ENCODE measurements around the gene SNX9. TPM values are rescaled to one million over a fixed set of nuclear protein-coding genes. Genes with fewer than 3 reads are reported as not detected.
"Not testable (repeated sequence)": the region's sequence is repeated elsewhere in the genome, so short reads cannot be mapped to it uniquely, and the experiment has no call there.

SNX9 gene
- polyA plus RNA-seq, 1 donor = 44.6 TPM

DNA sequence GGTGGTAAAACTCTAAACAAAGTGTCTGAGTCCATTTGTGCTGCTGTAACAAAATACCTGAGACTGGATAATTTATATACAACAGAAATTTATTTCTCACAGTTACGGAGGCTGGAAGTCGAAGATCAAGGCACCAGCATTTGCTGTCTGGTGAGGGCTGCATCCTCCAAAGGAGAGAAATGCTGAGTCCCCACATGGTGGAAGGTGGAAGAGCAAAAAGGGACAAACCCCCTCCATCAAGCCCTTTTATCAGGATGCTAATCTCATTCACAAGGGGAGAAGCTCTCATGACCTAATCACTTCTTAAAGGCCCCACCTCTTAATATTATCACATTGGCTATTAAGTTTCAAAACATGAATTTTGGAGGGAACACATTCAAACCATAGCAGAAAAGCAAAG is 102.7 kb downstream of the SNX9 start:
- Histone ChIP-seq H3K36me3 (ENCODE audit: control insufficient read depth, insufficient read depth, low read length) (peaks cover 70% of the 10 kb centered on the region), H3K4me1 (ENCODE audit: control insufficient read depth, insufficient read depth, low read length) (no peaks in the 10 kb centered on the region), H3K27ac (ENCODE audit: low read length) (no peak overlapping the region), H3K4me3 (ENCODE audit: low read length) (no peak overlapping the region), H3K9me3 (ENCODE audit: control insufficient read depth, low read depth, low read length) (no peaks in the 10 kb centered on the region), H3K27me3 (ENCODE audit: control insufficient read depth, insufficient read depth, low read length) (no peaks in the 10 kb centered on the region)
- no peak for DNase-seq
- no CpG with 5 or more reads among the region's 2 CpGs for WGBS (ENCODE audit: insufficient coverage, low lambda C conversion rate)

DNA sequence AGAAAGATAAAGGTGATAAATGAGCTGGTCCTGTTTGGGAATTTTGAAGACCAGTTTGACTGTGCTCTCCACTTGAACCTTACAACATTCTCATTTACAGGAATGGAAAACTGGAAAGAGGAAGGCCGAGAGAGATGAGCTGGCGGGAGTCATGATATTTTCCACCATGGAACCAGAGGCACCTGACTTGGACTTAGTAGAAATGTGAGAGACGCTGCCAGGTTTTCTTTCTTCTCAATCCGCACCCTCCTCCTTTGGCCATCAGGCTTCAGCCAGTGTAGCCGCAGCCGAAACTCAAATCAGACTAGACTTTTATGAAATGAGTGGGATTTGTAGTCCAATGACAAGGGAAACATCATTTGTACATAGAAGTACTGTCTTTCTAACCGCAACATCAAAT is 104.0 kb downstream of the SNX9 start:
- no peaks in the 10 kb centered on the region for H3K4me1 ChIP-seq (ENCODE audit: control insufficient read depth, insufficient read depth, low read length)
- H3K27ac ChIP-seq (ENCODE audit: low read length) = no peak overlapping the region
- no peak overlapping the region for H3K4me3 ChIP-seq (ENCODE audit: low read length)
- no peaks in the 10 kb centered on the region for H3K9me3 ChIP-seq (ENCODE audit: control insufficient read depth, low read depth, low read length)
- WGBS (ENCODE audit: insufficient coverage, low lambda C conversion rate) = no CpG with 5 or more reads among the region's 7 CpGs
- DNase-seq = no peak
- H3K27me3 ChIP-seq (ENCODE audit: control insufficient read depth, insufficient read depth, low read length) = no peaks in the 10 kb centered on the region
- peaks cover 69% of the 10 kb centered on the region for H3K36me3 ChIP-seq (ENCODE audit: control insufficient read depth, insufficient read depth, low read length)

DNA sequence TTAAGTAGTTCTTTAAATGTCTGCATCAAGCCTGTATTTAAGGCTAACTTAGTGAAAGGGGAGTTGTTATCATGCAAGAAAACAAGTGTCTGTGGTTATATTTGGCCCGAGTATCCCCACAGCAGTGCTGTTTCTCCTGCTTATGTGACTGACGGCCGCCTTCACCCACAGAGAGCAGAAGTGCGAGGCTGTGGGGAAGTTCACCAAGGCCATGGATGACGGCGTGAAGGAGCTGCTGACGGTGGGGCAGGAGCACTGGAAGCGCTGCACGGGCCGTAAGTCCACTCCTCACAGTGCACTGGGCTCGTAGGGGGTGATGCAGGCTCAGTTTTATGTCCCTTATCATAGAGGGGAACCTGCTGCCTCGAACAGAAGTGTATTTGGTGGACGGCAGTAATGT is 105.4 kb downstream of the SNX9 start:
- DNase-seq = no peak
- H3K9me3 ChIP-seq (ENCODE audit: control insufficient read depth, low read depth, low read length) = no peaks in the 10 kb centered on the region
- no peak overlapping the region for H3K27ac ChIP-seq (ENCODE audit: low read length)
- H3K4me3 ChIP-seq (ENCODE audit: low read length) = no peak overlapping the region
- H3K36me3 ChIP-seq (ENCODE audit: control insufficient read depth, insufficient read depth, low read length) = peaks cover 74% of the 10 kb centered on the region
- H3K27me3 ChIP-seq (ENCODE audit: control insufficient read depth, insufficient read depth, low read length) = no peaks in the 10 kb centered on the region
- H3K4me1 ChIP-seq (ENCODE audit: control insufficient read depth, insufficient read depth, low read length) = no peaks in the 10 kb centered on the region
- no CpG with 5 or more reads among the region's 13 CpGs for WGBS (ENCODE audit: insufficient coverage, low lambda C conversion rate)

DNA sequence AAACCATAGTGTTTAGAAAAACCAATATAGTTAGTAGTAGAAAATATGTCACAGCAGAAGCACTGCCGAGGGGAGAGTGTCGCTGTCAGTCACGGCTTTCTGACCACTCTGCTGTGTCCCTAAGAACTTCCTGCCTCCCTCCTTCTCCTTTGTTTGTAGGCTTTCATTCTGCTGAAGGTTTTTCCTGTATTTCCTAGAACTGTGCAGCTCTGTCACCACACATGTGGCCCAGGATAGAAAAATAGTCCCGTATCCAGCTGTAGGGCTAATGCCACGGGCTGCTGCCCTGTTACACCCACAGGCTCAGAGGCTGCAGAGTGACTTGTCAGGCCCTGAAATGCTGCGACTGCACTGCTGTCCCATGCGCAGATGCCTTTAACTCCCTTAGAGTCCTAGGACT is 106.0 kb downstream of the SNX9 start:
- Histone ChIP-seq H3K27ac (ENCODE audit: low read length) (no peak overlapping the region), H3K27me3 (ENCODE audit: control insufficient read depth, insufficient read depth, low read length) (no peaks in the 10 kb centered on the region), H3K9me3 (ENCODE audit: control insufficient read depth, low read depth, low read length) (no peaks in the 10 kb centered on the region), H3K4me1 (ENCODE audit: control insufficient read depth, insufficient read depth, low read length) (no peaks in the 10 kb centered on the region), H3K4me3 (ENCODE audit: low read length) (no peak overlapping the region), H3K36me3 (ENCODE audit: control insufficient read depth, insufficient read depth, low read length) (peaks cover 75% of the 10 kb centered on the region)
- no peak for DNase-seq
- no CpG with 5 or more reads among the region's 7 CpGs for WGBS (ENCODE audit: insufficient coverage, low lambda C conversion rate)

DNA sequence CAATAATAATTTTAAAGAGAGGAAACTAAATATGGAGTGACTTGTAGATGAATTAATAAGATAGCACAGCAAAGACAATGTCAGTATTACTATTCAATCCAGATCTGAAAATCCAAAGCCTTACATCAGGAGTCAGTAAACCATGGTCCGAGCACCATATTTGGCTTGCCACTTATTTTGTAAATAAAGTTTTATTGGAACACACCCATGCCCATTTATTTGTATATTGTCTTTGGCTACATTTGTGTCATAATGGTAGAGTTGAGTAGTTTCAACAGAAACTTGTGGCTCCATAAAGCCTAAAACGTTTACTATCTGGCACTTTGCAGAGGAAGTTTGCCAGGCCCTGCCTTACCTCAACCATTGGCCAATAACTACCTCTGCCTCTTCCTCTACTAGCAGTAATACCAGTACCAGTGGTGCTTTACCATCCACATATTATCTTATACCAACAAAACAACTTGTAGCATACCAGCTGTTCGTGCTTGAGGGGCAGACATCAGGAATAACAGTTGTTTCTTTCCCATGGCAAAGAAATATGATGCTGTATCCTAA is 106.8 kb downstream of the SNX9 start:
- 80% methylated on average over 1 of the region's 3 CpGs for whole genome bisulfite sequencing (ENCODE audit: insufficient coverage, low lambda C conversion rate)
- no peaks in the 10 kb centered on the region for H3K27me3 ChIP-seq (ENCODE audit: control insufficient read depth, insufficient read depth, low read length)
- no peaks in the 10 kb centered on the region for H3K9me3 ChIP-seq (ENCODE audit: control insufficient read depth, low read depth, low read length)
- H3K4me3 ChIP-seq (ENCODE audit: low read length) = no peak overlapping the region
- peaks cover 72% of the 10 kb centered on the region for H3K36me3 ChIP-seq (ENCODE audit: control insufficient read depth, insufficient read depth, low read length)
- H3K27ac ChIP-seq (ENCODE audit: low read length) = no peak overlapping the region
- DNase-seq = no peak
- H3K4me1 ChIP-seq (ENCODE audit: control insufficient read depth, insufficient read depth, low read length) = no peaks in the 10 kb centered on the region

DNA sequence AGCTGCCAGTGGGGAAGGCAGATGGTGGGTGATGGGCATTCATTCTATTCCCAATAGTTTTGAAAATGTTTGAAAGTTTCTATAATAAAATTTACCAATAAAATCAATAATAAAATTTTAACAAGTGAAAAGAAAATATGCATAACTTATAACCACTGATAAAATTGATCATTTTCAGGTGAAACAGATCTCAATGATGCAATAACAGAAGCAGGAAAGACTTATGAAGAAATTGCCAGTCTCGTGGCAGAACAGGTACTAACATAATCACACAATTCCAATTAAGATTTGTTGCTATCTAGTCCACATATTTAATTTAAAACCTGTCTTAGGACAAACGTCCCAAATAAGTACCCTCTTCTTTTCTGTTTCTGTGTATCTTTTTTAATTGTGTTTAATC is 112.7 kb downstream of the SNX9 start:
- WGBS (ENCODE audit: insufficient coverage, low lambda C conversion rate) = 90% methylated on average over 2 of the region's 2 CpGs
- H3K27ac ChIP-seq (ENCODE audit: low read length) = no peak overlapping the region
- no peaks in the 10 kb centered on the region for H3K9me3 ChIP-seq (ENCODE audit: control insufficient read depth, low read depth, low read length)
- DNase-seq = no peak
- H3K27me3 ChIP-seq (ENCODE audit: control insufficient read depth, insufficient read depth, low read length) = no peaks in the 10 kb centered on the region
- peaks cover 3% of the 10 kb centered on the region for H3K4me1 ChIP-seq (ENCODE audit: control insufficient read depth, insufficient read depth, low read length)
- H3K36me3 ChIP-seq (ENCODE audit: control insufficient read depth, insufficient read depth, low read length) = peaks cover 74% of the 10 kb centered on the region
- no peak overlapping the region for H3K4me3 ChIP-seq (ENCODE audit: low read length)

DNA sequence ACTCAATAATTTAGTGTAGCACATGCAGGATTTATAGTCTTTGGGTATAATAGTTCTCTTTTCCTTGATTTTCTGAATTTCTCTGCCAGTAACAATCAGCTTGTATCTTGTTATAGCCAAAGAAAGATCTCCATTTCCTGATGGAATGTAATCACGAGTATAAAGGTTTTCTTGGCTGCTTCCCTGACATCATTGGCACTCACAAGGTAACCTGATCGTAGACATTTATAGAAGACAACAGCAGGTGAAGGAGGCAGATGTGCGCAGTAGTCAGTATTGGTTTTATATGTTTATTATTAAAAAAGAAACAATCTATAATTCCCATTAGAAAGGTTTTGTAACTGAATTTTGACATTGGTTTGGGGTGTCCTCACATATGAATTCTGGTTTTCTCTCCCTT is 114.3 kb downstream of the SNX9 start:
- H3K27me3 ChIP-seq (ENCODE audit: control insufficient read depth, insufficient read depth, low read length) = no peaks in the 10 kb centered on the region
- DNase-seq = no peak
- H3K4me1 ChIP-seq (ENCODE audit: control insufficient read depth, insufficient read depth, low read length) = peaks cover 3% of the 10 kb centered on the region
- no peak overlapping the region for H3K27ac ChIP-seq (ENCODE audit: low read length)
- no peaks in the 10 kb centered on the region for H3K9me3 ChIP-seq (ENCODE audit: control insufficient read depth, low read depth, low read length)
- 100% methylated on average over 1 of the region's 3 CpGs for WGBS (ENCODE audit: insufficient coverage, low lambda C conversion rate)
- no peak overlapping the region for H3K4me3 ChIP-seq (ENCODE audit: low read length)
- peaks cover 74% of the 10 kb centered on the region for H3K36me3 ChIP-seq (ENCODE audit: control insufficient read depth, insufficient read depth, low read length)

DNA sequence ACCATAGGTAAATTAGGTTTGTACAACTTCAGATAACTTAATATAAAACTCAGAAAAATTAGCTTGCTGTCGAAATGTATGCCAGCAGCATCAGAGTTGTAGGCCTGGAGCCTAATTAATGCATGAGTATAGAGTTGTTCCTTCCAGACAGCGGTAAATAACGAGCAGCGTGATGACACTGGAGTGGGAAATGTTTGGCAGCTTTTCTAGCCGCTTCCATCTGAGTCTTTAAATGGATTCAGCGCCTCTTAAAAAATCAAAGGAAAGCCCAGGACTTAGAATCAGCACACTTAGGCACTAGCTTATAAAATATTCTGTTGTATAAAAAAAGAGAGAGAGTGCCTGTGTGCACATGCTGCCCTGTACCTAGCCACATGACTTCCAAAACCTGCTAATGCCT is 114.9 kb downstream of the SNX9 start:
- no peak for DNase-seq
- Histone ChIP-seq H3K4me1 (ENCODE audit: control insufficient read depth, insufficient read depth, low read length) (peaks cover 3% of the 10 kb centered on the region), H3K27me3 (ENCODE audit: control insufficient read depth, insufficient read depth, low read length) (no peaks in the 10 kb centered on the region), H3K4me3 (ENCODE audit: low read length) (no peak overlapping the region), H3K27ac (ENCODE audit: low read length) (no peak overlapping the region), H3K36me3 (ENCODE audit: control insufficient read depth, insufficient read depth, low read length) (peaks cover 73% of the 10 kb centered on the region), H3K9me3 (ENCODE audit: control insufficient read depth, low read depth, low read length) (no peaks in the 10 kb centered on the region)
- WGBS (ENCODE audit: insufficient coverage, low lambda C conversion rate) = no CpG with 5 or more reads among the region's 6 CpGs

DNA sequence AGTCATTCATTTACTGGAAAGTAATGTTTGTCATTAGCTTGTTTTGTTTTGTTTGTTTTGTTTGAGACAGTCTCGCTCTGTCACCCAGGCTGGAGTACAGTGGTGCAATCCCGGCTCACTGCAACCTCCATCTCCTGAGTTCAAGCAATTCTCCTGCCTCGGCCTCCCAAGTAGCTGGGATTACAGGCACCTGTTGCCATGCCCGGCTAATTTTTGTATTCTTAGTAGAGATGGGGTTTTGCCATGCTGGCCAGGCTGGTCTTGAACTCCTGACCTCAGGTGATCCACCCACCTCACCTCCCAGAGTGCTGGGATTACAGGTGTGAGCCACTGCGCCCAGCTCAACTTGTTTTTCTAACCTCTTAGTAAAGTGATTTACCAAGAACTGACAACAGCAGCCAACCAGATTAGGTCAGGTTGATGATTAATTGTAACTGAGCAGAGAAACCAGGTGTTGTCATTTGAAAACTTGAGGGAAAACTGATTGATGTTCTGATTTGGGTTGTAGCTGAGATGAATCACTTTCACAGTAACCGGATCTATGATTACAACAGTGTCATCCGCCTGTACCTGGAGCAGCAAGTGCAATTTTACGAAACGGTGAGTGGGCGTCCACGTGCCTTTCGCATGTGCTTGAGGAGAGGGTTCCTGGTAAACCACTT is 117.5 kb downstream of the SNX9 start:
- not testable (repeated sequence) for H3K27me3 ChIP-seq (ENCODE audit: control insufficient read depth, insufficient read depth, low read length); H3K9me3 ChIP-seq (ENCODE audit: control insufficient read depth, low read depth, low read length); H3K4me1 ChIP-seq (ENCODE audit: control insufficient read depth, insufficient read depth, low read length); H3K4me3 ChIP-seq (ENCODE audit: low read length)
- WGBS (ENCODE audit: insufficient coverage, low lambda C conversion rate) = 100% methylated on average over 1 of the region's 12 CpGs
- peak overlapping the region; percentile 28 for H3K27ac ChIP-seq (ENCODE audit: low read length)
- DNase-seq = peak; percentile 63 to 82
- peaks cover 75% of the 10 kb centered on the region for H3K36me3 ChIP-seq (ENCODE audit: control insufficient read depth, insufficient read depth, low read length)

DNA sequence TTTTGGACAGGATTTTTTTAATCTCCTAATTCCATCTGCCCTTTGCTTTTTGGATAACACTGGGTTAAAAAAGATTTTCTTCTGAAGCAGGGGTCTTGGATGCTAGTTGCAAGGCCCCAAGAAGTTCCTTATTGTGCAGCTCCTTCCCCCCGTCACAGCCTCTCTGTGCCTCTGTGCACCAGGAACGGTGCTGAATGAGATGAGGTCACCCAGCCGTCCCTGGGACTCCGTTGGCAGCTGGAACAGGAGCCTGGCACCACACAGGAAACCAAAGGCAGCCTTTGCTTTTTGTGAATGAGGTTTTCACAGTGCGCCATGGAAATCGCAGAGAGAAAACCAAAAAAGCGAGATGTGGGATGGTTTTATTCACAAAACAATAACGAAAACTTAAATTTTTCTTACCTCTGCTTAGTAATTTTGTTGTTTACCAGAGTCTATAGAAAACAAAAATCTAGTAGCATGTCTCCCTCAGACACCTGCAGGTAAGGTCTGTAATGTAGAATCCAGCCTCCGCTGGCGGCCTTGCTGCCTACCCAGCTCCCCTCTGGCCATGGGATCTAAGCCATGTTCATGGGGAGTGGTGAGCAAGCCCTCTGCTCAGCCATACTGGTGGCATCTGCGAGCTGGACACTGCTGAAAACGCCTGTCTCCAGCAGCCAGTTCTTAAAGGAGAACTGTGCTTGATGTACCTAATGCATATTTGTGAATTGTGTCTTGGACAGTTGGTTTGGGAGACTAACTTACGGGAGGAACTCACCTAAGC is 118.2 kb downstream of the SNX9 start:
- no peak for DNase-seq
- Histone ChIP-seq H3K27me3 (ENCODE audit: control insufficient read depth, insufficient read depth, low read length) (no peaks in the 10 kb centered on the region), H3K27ac (ENCODE audit: low read length) (peak overlapping the region; percentile 4), H3K4me3 (ENCODE audit: low read length) (no peak overlapping the region), H3K36me3 (ENCODE audit: control insufficient read depth, insufficient read depth, low read length) (peaks cover 72% of the 10 kb centered on the region), H3K9me3 (ENCODE audit: control insufficient read depth, low read depth, low read length) (no peaks in the 10 kb centered on the region), H3K4me1 (ENCODE audit: control insufficient read depth, insufficient read depth, low read length) (peaks cover 3% of the 10 kb centered on the region)
- 95% methylated on average over 3 of the region's 13 CpGs for WGBS (ENCODE audit: insufficient coverage, low lambda C conversion rate)

Measured in large intestine (tissue), 3 donors.